Calu3 (cell line): ENCODE results near the gene NELFB. TPM values are rescaled to one million over a fixed set of nuclear protein-coding genes. Genes with fewer than 3 reads are reported as not detected.
A peak's percentile ranks its signal among the peaks of the same experiment; 100 is the strongest.

ENCODE experiments used
- BruUV-seq: library from RNA; stranded (reverse); fragments of 400-500 nt; replicated peaks from 2 replicates; lab custom pipeline; 2021; lab: Mats Ljungman, UMichigan
- CTCF ChIA-PET: fragments of 300-600 bp; sonication (Branson Sonifier 250); formaldehyde crosslinking; loops from one replicate; lab custom pipeline; 2022; ENCODE audit warnings: antibody characterized with exemption; lab: Charles Lee
- DNase-seq: peaks from one replicate; pipeline ENCODE4 v3.0.0; 2022
- H3K27ac Mint-ChIP-seq: one replicate; pipeline ENCODE4 v1.8.0; 2022; ENCODE audit warnings: mixed read lengths; ENCODE audit not compliant: unreplicated experiment
- H3K27me3 Mint-ChIP-seq: one replicate; pipeline ENCODE4 v1.8.0; 2022; ENCODE audit warnings: mixed read lengths; ENCODE audit not compliant: unreplicated experiment
- H3K36me3 Mint-ChIP-seq: one replicate; pipeline ENCODE4 v1.8.0; 2022; ENCODE audit warnings: mild to moderate bottlenecking, moderate library complexity, mixed read lengths; ENCODE audit not compliant: insufficient read depth, unreplicated experiment
- H3K4me1 Mint-ChIP-seq: one replicate; pipeline ENCODE4 v1.8.0; 2022; ENCODE audit warnings: mild to moderate bottlenecking, low read depth, mixed read lengths; ENCODE audit not compliant: unreplicated experiment
- H3K4me3 Mint-ChIP-seq: one replicate; pipeline ENCODE4 v1.8.0; 2022; ENCODE audit warnings: mild to moderate bottlenecking, low read depth, moderate library complexity, mixed read lengths; ENCODE audit not compliant: unreplicated experiment
- H3K9me3 Mint-ChIP-seq: one replicate; pipeline ENCODE4 v1.8.0; 2022; ENCODE audit warnings: low read depth, mixed read lengths; ENCODE audit not compliant: unreplicated experiment
- CTCF ChIP-seq: fragments of 200-600 bp; IDR thresholded peaks from one replicate; pipeline ENCODE4 v1.8.0; 2022; ENCODE audit warnings: antibody characterized with exemption; ENCODE audit not compliant: unreplicated experiment
- intact Hi-C: fragments of 100-400 bp; cut with micrococcal nuclease; formaldehyde crosslinking; loops from one replicate; pipeline ENCODE4 v1.10.0; 2022; ENCODE audit not compliant: unreplicated experiment
- total RNA-seq: library from RNA; stranded (reverse); gene quantifications from 2 replicates; pipeline ENCODE4 v1.2.3, GENCODE V29; 2022

Gene NELFB
- total RNA-seq, 1 experiment from 2014 or later, result 43.5 TPM

GRCh38 chr9:137217276-137218211, 37.6 kb upstream of the NELFB start:
- no peak for TF ChIP-seq CTCF
- CTCF ChIA-PET, result no interaction called here
- BruUV-seq, result TSS peak; percentile 24
- Mint-ChIP-seq H3K4me1 (no peaks in the 10 kb centered on the region), H3K27ac (peak overlapping the region; percentile 36), H3K27me3 (no peaks in the 10 kb centered on the region), H3K36me3 (peaks cover 41% of the 10 kb centered on the region), H3K4me3 (peak overlapping the region; percentile 63), H3K9me3 (no peaks in the 10 kb centered on the region)
- peak; percentile 87 for DNase-seq
- intact Hi-C loops, result no loop called here

- no peaks in the 10 kb centered on the region for H3K27me3 Mint-ChIP-seq
- H3K9me3 Mint-ChIP-seq, result no peaks in the 10 kb centered on the region
- CTCF ChIA-PET, result interaction anchor here (0.6 to 1.4 kb wide), 6 partner anchors 10 to 270 kb away, joined by 3 to 6 read pairs (median 4); no protein-coding TSS in a partner anchor
- H3K4me3 Mint-ChIP-seq, result peak overlapping the region; percentile 63
- intact Hi-C loops, result no loop called here
- peaks cover 42% of the 10 kb centered on the region for H3K36me3 Mint-ChIP-seq
- H3K27ac Mint-ChIP-seq, result peak overlapping the region; percentile 63
- TF ChIP-seq CTCF, result no peak
- H3K4me1 Mint-ChIP-seq, result no peaks in the 10 kb centered on the region
- DNase-seq, result no peak
- BruUV-seq, result no TSS peak
Observed at GRCh38 chr9:137218212-137218753, 36.8 kb upstream of the NELFB start.

GRCh38 chr9:137218754-137219271, 36.3 kb upstream of the NELFB start:
- peak; percentile 70 for DNase-seq
- H3K27ac Mint-ChIP-seq, result peak overlapping the region; percentile 63
- no peak for TF ChIP-seq CTCF

GRCh38 chr9:137219757-137220316, 35.3 kb upstream of the NELFB start:
- H3K27me3 Mint-ChIP-seq, result no peaks in the 10 kb centered on the region

More at GRCh38 chr9:137218754-137219271, 36.3 kb upstream of the NELFB start:
- no peaks in the 10 kb centered on the region for H3K4me1 Mint-ChIP-seq
- no peaks in the 10 kb centered on the region for H3K27me3 Mint-ChIP-seq
- no peaks in the 10 kb centered on the region for H3K9me3 Mint-ChIP-seq
- CTCF ChIA-PET, result interaction anchor here (0.6 to 1.4 kb wide), 9 partner anchors 9 to 430 kb away, joined by 3 to 14 read pairs (median 4); no protein-coding TSS in a partner anchor
- peak overlapping the region; percentile 36 for H3K4me3 Mint-ChIP-seq
- no TSS peak for BruUV-seq
- intact Hi-C loops, result no loop called here
- H3K36me3 Mint-ChIP-seq, result peaks cover 48% of the 10 kb centered on the region

More at GRCh38 chr9:137219757-137220316, 35.3 kb upstream of the NELFB start:
- no peaks in the 10 kb centered on the region for H3K9me3 Mint-ChIP-seq
- CTCF ChIA-PET, result interaction anchor here (0.5 to 1.4 kb wide), 3 partner anchors 12 to 90 kb away, joined by 3 read pairs; no protein-coding TSS in a partner anchor
- no peak for DNase-seq
- no peaks in the 10 kb centered on the region for H3K4me1 Mint-ChIP-seq
- peaks cover 48% of the 10 kb centered on the region for H3K36me3 Mint-ChIP-seq
- intact Hi-C loops, result no loop called here
- BruUV-seq, result no TSS peak
- no peak overlapping the region for H3K4me3 Mint-ChIP-seq
- no peak for TF ChIP-seq CTCF
- no peak overlapping the region for H3K27ac Mint-ChIP-seq
